ENCODE measurements around the gene CLK2.
"Not testable (repeated sequence)": the region's sequence is repeated elsewhere in the genome, so short reads cannot be mapped to it uniquely, and the experiment has no call there.

DNA sequence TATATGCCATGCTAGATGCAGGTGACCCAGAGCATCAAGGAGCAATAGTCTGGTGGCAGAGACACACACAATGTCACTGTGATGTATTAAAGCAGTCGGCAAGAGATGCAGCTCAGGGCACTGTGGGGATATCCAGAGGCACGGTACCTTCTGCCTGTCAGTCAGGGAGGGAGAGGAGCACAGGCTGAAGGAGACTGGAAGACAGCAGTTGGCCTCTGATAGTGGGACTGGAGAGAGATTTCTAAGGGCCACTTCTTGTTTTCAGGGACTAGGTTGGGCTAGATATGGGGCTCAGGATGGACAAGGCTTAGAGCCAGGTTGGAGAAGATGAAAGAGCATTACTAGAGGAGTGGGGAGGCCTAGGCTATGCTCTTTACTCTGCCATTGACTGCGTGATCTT lies 42.0 kb downstream of the CLK2 start:
- TF ChIP-seq, protein P1, sequence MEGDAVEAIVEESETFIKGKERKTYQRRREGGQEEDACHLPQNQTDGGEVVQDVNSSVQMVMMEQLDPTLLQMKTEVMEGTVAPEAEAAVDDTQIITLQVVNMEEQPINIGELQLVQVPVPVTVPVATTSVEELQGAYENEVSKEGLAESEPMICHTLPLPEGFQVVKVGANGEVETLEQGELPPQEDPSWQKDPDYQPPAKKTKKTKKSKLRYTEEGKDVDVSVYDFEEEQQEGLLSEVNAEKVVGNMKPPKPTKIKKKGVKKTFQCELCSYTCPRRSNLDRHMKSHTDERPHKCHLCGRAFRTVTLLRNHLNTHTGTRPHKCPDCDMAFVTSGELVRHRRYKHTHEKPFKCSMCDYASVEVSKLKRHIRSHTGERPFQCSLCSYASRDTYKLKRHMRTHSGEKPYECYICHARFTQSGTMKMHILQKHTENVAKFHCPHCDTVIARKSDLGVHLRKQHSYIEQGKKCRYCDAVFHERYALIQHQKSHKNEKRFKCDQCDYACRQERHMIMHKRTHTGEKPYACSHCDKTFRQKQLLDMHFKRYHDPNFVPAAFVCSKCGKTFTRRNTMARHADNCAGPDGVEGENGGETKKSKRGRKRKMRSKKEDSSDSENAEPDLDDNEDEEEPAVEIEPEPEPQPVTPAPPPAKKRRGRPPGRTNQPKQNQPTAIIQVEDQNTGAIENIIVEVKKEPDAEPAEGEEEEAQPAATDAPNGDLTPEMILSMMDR (IDR thresholded peaks at IDR 0.05), result not testable (repeated sequence)
- TF ChIP-seq POLR2A (IDR thresholded peaks at IDR 0.05), result not testable (repeated sequence)
